ENCODE measurements around the gene DNAJC6. TPM values are rescaled to one million over a fixed set of nuclear protein-coding genes. Genes with fewer than 3 reads are reported as not detected.
A peak's percentile ranks its signal among the peaks of the same experiment; 100 is the strongest.
"Not testable (repeated sequence)": the region's sequence is repeated elsewhere in the genome, so short reads cannot be mapped to it uniquely, and the experiment has no call there.

Gene DNAJC6
- total RNA-seq, 2 donors from 2014 or later, result 1.6 to 10.0 TPM

GRCh38 chr1:65346190-65346589 lies 36.8 kb downstream of the DNAJC6 start:
- ATAC-seq (no peak), DNase-seq (ENCODE audit: low spot score) (no peak)
- Mint-ChIP-seq H3K9me3 (no peaks in the 10 kb centered on the region), H3K4me3 (no peak overlapping the region), H3K4me1 (ENCODE audit: low read depth in 2 of 2) (no peaks in the 10 kb centered on the region), H3K27ac (no peak overlapping the region), H3K36me3 (no peaks in the 10 kb centered on the region), H3K27me3 (peaks cover 15 to 22% of the 10 kb centered on the region in 2 donors)

- Mint-ChIP-seq H3K36me3 (no peaks in the 10 kb centered on the region), H3K4me3 (no peak overlapping the region), H3K27ac (no peak overlapping the region), H3K9me3 (no peaks in the 10 kb centered on the region), H3K4me1 (ENCODE audit: low read depth in 2 of 2) (no peaks in the 10 kb centered on the region), H3K27me3 (peaks cover 6 to 8% of the 10 kb centered on the region in 2 donors)
- ATAC-seq (no peak), DNase-seq (ENCODE audit: low spot score) (no peak)
These were observed 45.8 kb downstream of the DNAJC6 start for GRCh38 chr1:65355031-65355712.

- ATAC-seq (no peak), DNase-seq (ENCODE audit: low spot score) (no peak)
- no peak overlapping the region for H3K27ac Mint-ChIP-seq
- no peaks in the 10 kb centered on the region for H3K4me1 Mint-ChIP-seq (ENCODE audit: low read depth in 2 of 2)
- H3K27me3 Mint-ChIP-seq, result peaks cover 5 to 8% of the 10 kb centered on the region in 2 donors
- no peak overlapping the region for H3K4me3 Mint-ChIP-seq
- no peaks in the 10 kb centered on the region for H3K36me3 Mint-ChIP-seq
- H3K9me3 Mint-ChIP-seq, result no peaks in the 10 kb centered on the region
These were observed 48.1 kb downstream of the DNAJC6 start for GRCh38 chr1:65357291-65357960.

GRCh38 chr1:65359888-65360287 lies 50.5 kb downstream of the DNAJC6 start:
- ATAC-seq (no peak), DNase-seq (ENCODE audit: low spot score) (no peak)
- Mint-ChIP-seq H3K27ac (no peak overlapping the region), H3K27me3 (peaks cover 0 to 5% of the 10 kb centered on the region in 2 donors), H3K4me3 (no peak overlapping the region), H3K36me3 (no peaks in the 10 kb centered on the region), H3K9me3 (no peaks in the 10 kb centered on the region), H3K4me1 (ENCODE audit: low read depth in 2 of 2) (no peaks in the 10 kb centered on the region)

- no peaks in the 10 kb centered on the region for H3K9me3 Mint-ChIP-seq
- H3K4me1 Mint-ChIP-seq (ENCODE audit: low read depth in 2 of 2), result no peaks in the 10 kb centered on the region
- peaks cover 0 to 5% of the 10 kb centered on the region in 2 donors for H3K27me3 Mint-ChIP-seq
- no peak for ATAC-seq
- H3K4me3 Mint-ChIP-seq, result no peak overlapping the region
- H3K36me3 Mint-ChIP-seq, result no peaks in the 10 kb centered on the region
- no peak for DNase-seq (ENCODE audit: low spot score)
- no peak overlapping the region for H3K27ac Mint-ChIP-seq
These were observed 51.3 kb downstream of the DNAJC6 start for GRCh38 chr1:65360648-65361047.

- DNase-seq (ENCODE audit: low spot score), result no peak
These were observed 53.2 kb downstream of the DNAJC6 start for GRCh38 chr1:65362545-65362944.

GRCh38 chr1:65363484-65363883 lies 54.1 kb downstream of the DNAJC6 start:
- DNase-seq (ENCODE audit: low spot score) (no peak), ATAC-seq (no peak)
- Mint-ChIP-seq H3K27me3 (peaks cover 0 to 9% of the 10 kb centered on the region in 2 donors), H3K36me3 (no peaks in the 10 kb centered on the region), H3K4me3 (no peak overlapping the region), H3K9me3 (no peaks in the 10 kb centered on the region), H3K4me1 (ENCODE audit: low read depth in 2 of 2) (no peaks in the 10 kb centered on the region), H3K27ac (no peak overlapping the region)

More at GRCh38 chr1:65362545-65362944, 53.2 kb downstream of the DNAJC6 start:
- Mint-ChIP-seq H3K27me3 (peaks cover 0 to 5% of the 10 kb centered on the region in 2 donors), H3K4me1 (ENCODE audit: low read depth in 2 of 2) (no peaks in the 10 kb centered on the region), H3K27ac (no peak overlapping the region), H3K36me3 (no peaks in the 10 kb centered on the region), H3K9me3 (no peaks in the 10 kb centered on the region), H3K4me3 (no peak overlapping the region)
- no peak for ATAC-seq

GRCh38 chr1:65368403-65368802 lies 59.1 kb downstream of the DNAJC6 start:
- Mint-ChIP-seq H3K4me3 (no peak overlapping the region), H3K27ac (no peak overlapping the region), H3K36me3 (no peaks in the 10 kb centered on the region), H3K4me1 (ENCODE audit: low read depth in 2 of 2) (no peaks in the 10 kb centered on the region), H3K27me3 (peaks cover 9 to 17% of the 10 kb centered on the region in 2 donors), H3K9me3 (no peaks in the 10 kb centered on the region)
- ATAC-seq (no peak), DNase-seq (ENCODE audit: low spot score) (no peak)

- DNase-seq (ENCODE audit: low spot score) (no peak), ATAC-seq (no peak)
- Mint-ChIP-seq H3K4me1 (ENCODE audit: low read depth in 2 of 2) (no peaks in the 10 kb centered on the region), H3K36me3 (no peaks in the 10 kb centered on the region), H3K27me3 (peaks cover 17 to 20% of the 10 kb centered on the region in 2 donors), H3K4me3 (no peak overlapping the region), H3K27ac (no peak overlapping the region), H3K9me3 (no peaks in the 10 kb centered on the region)
These were observed 62.2 kb downstream of the DNAJC6 start for GRCh38 chr1:65371544-65371943.

GRCh38 chr1:65372557-65372956 lies 63.2 kb downstream of the DNAJC6 start:
- H3K4me3 Mint-ChIP-seq, result no peak overlapping the region

GRCh38 chr1:65377496-65378246 lies 68.3 kb downstream of the DNAJC6 start:
- Mint-ChIP-seq H3K4me3 (no peak overlapping the region), H3K27me3 (peaks cover 25 to 41% of the 10 kb centered on the region in 2 donors), H3K36me3 (peaks cover 4% of the 10 kb centered on the region), H3K4me1 (ENCODE audit: low read depth in 2 of 2) (no peaks in the 10 kb centered on the region), H3K27ac (no peak overlapping the region), H3K9me3 (no peaks in the 10 kb centered on the region)
- ATAC-seq (no peak), DNase-seq (ENCODE audit: low spot score) (no peak)

More at GRCh38 chr1:65372557-65372956, 63.2 kb downstream of the DNAJC6 start:
- peak overlapping the region in 1 of 2 donors; percentile 10 for H3K27ac Mint-ChIP-seq
- H3K4me1 Mint-ChIP-seq (ENCODE audit: low read depth in 2 of 2), result no peaks in the 10 kb centered on the region
- H3K27me3 Mint-ChIP-seq, result peaks cover 17 to 20% of the 10 kb centered on the region in 2 donors
- ATAC-seq, result no peak
- H3K9me3 Mint-ChIP-seq, result no peaks in the 10 kb centered on the region
- no peak for DNase-seq (ENCODE audit: low spot score)
- H3K36me3 Mint-ChIP-seq, result no peaks in the 10 kb centered on the region

GRCh38 chr1:65378247-65378946 lies 69.1 kb downstream of the DNAJC6 start:
- no peak overlapping the region for H3K4me3 Mint-ChIP-seq
- peaks cover 27 to 38% of the 10 kb centered on the region in 2 donors for H3K27me3 Mint-ChIP-seq
- H3K4me1 Mint-ChIP-seq (ENCODE audit: low read depth in 2 of 2), result no peaks in the 10 kb centered on the region
- DNase-seq (ENCODE audit: low spot score) (no peak), ATAC-seq (no peak)
- H3K27ac Mint-ChIP-seq, result no peak overlapping the region
- H3K9me3 Mint-ChIP-seq, result no peaks in the 10 kb centered on the region
- peaks cover 4% of the 10 kb centered on the region for H3K36me3 Mint-ChIP-seq

- not testable (repeated sequence) for H3K27ac Mint-ChIP-seq; DNase-seq (ENCODE audit: low spot score); ATAC-seq; H3K4me3 Mint-ChIP-seq; H3K9me3 Mint-ChIP-seq; H3K4me1 Mint-ChIP-seq (ENCODE audit: low read depth in 2 of 2)
- Mint-ChIP-seq H3K36me3 (peaks cover 11% of the 10 kb centered on the region), H3K27me3 (peaks cover 18 to 20% of the 10 kb centered on the region in 2 donors)
These were observed 75.1 kb downstream of the DNAJC6 start for GRCh38 chr1:65384426-65384825.

All from natural killer cell treated with Interleukin-12 subunit alpha and Interleukin-12 subunit beta and Interleukin-15 and Interleukin-18, amount 100 ng/mL, for 72 hours (primary cell).